ENCODE results near the gene ZFX. TPM values are rescaled to one million over a fixed set of nuclear protein-coding genes. Genes with fewer than 3 reads are reported as not detected.

Gene ZFX
- total RNA-seq, 4 donors from 2014 or later: 31.4 to 61.3 (median 45.0) TPM

- Histone ChIP-seq H3K27me3 (no peaks in the 10 kb centered on the region), H3K4me1 (peaks cover 22% of the 10 kb centered on the region), H3K4me3 (no peak overlapping the region), H3K36me3 (no peaks in the 10 kb centered on the region), H3K27ac (no peak overlapping the region), H3K9me3 (no peaks in the 10 kb centered on the region)
- WGBS: 98% methylated on average over 6 of the region's 6 CpGs
- no peak for DNase-seq (ENCODE audit: low spot score in 2 of 2)
- no peak for TF ChIP-seq POLR2AphosphoS5 (IDR thresholded peaks at IDR 0.05)
- no peak for TF ChIP-seq POLR2A (IDR thresholded peaks at IDR 0.05)
- TF ChIP-seq EP300 (IDR thresholded peaks at IDR 0.05): no peak
- TF ChIP-seq CTCF (IDR thresholded peaks at IDR 0.05): no peak
Measured at GRCh38 chrX:24144528-24144927, 5.0 kb upstream of the ZFX start.

GRCh38 chrX:24145303-24146186 is 4.0 kb upstream of the ZFX start:
- no peaks in the 10 kb centered on the region for H3K36me3 ChIP-seq
- H3K4me3 ChIP-seq: no peak overlapping the region
- no peaks in the 10 kb centered on the region for H3K9me3 ChIP-seq
- H3K27me3 ChIP-seq: no peaks in the 10 kb centered on the region
- DNase-seq (ENCODE audit: low spot score in 2 of 2): no peak
- peaks cover 22% of the 10 kb centered on the region for H3K4me1 ChIP-seq
- whole genome bisulfite sequencing: 78% methylated on average over 4 of the region's 4 CpGs
- peak overlapping the region; percentile 56 for H3K27ac ChIP-seq
- TF ChIP-seq POLR2A (IDR thresholded peaks at IDR 0.05) (no peak), CTCF (IDR thresholded peaks at IDR 0.05) (no peak), EP300 (IDR thresholded peaks at IDR 0.05) (no peak), POLR2AphosphoS5 (IDR thresholded peaks at IDR 0.05) (no peak)

GRCh38 chrX:24146283-24146949 is 3.1 kb upstream of the ZFX start:
- H3K9me3 ChIP-seq: no peaks in the 10 kb centered on the region
- DNase-seq (ENCODE audit: low spot score in 2 of 2): no peak
- 23% methylated on average over 6 of the region's 6 CpGs for WGBS
- TF ChIP-seq POLR2AphosphoS5 (IDR thresholded peaks at IDR 0.05) (no peak), POLR2A (IDR thresholded peaks at IDR 0.05) (no peak), CTCF (IDR thresholded peaks at IDR 0.05) (no peak), EP300 (IDR thresholded peaks at IDR 0.05) (no peak)
- H3K27ac ChIP-seq: peak overlapping the region; percentile 56
- H3K27me3 ChIP-seq: no peaks in the 10 kb centered on the region
- H3K36me3 ChIP-seq: no peaks in the 10 kb centered on the region
- H3K4me1 ChIP-seq: peaks cover 25% of the 10 kb centered on the region
- peak overlapping the region; percentile 18 for H3K4me3 ChIP-seq

GRCh38 chrX:24147165-24147564 is 2.4 kb upstream of the ZFX start:
- TF ChIP-seq EP300 (IDR thresholded peaks at IDR 0.05): no peak
- TF ChIP-seq POLR2AphosphoS5 (IDR thresholded peaks at IDR 0.05): no peak
- no peak for TF ChIP-seq CTCF (IDR thresholded peaks at IDR 0.05)
- no peak for TF ChIP-seq POLR2A (IDR thresholded peaks at IDR 0.05)
- H3K27me3 ChIP-seq: no peaks in the 10 kb centered on the region
- H3K4me1 ChIP-seq: peaks cover 31% of the 10 kb centered on the region
- no peak overlapping the region for H3K4me3 ChIP-seq
- peak overlapping the region; percentile 99 for H3K27ac ChIP-seq
- DNase-seq (ENCODE audit: low spot score in 2 of 2): no peak
- H3K36me3 ChIP-seq: no peaks in the 10 kb centered on the region
- no peaks in the 10 kb centered on the region for H3K9me3 ChIP-seq

GRCh38 chrX:24148121-24148520 is 1.4 kb upstream of the ZFX start:
- peak overlapping the region; percentile 99 for H3K27ac ChIP-seq
- TF ChIP-seq POLR2AphosphoS5 (IDR thresholded peaks at IDR 0.05): no peak
- TF ChIP-seq POLR2A (IDR thresholded peaks at IDR 0.05): no peak
- H3K36me3 ChIP-seq: no peaks in the 10 kb centered on the region
- H3K4me3 ChIP-seq: peak overlapping the region; percentile 58
- no peak for DNase-seq (ENCODE audit: low spot score in 2 of 2)
- WGBS: 7% methylated on average over 3 of the region's 3 CpGs
- H3K4me1 ChIP-seq: peaks cover 38% of the 10 kb centered on the region
- no peaks in the 10 kb centered on the region for H3K9me3 ChIP-seq
- H3K27me3 ChIP-seq: no peaks in the 10 kb centered on the region

Measured in suprapubic skin (tissue), 4 donors.